ENCODE results near the gene MTHFD2.
"Not testable (repeated sequence)": the region's sequence is repeated elsewhere in the genome, so short reads cannot be mapped to it uniquely, and the experiment has no call there.

MTHFD2 gene

GRCh38 chr2:74174909-74175308, 23.5 kb upstream of the MTHFD2 start:
- Histone ChIP-seq H3K9me3 (replicated peaks in 1 of 11) (peaks cover 0 to 29% (median 24%) of the 10 kb centered on the region in 11 experiments; a peak in 18 of 22 replicates), H4K20me1 (peaks cover 82 to 86% (median 83%) of the 10 kb centered on the region in 11 experiments), H3K4me3 (peak overlapping the region in 3 of 10 experiments; percentile 33 to 91 (median 82); a peak in 4 of 20 replicates), H3K4me2 (peak overlapping the region in 5 of 11 experiments; percentile 8 to 98 (median 87); a peak in 9 of 22 replicates), H3K36me3 (peaks cover 54 to 70% (median 66%) of the 10 kb centered on the region in 11 experiments), H3K27me3 (no peaks in the 10 kb centered on the region), H3K27ac (no peak overlapping the region), H3K9ac (peak overlapping the region in 1 of 11 experiments; percentile 56; a peak in 2 of 22 replicates), H3K4me1 (peaks cover 13 to 68% (median 18%) of the 10 kb centered on the region in 10 experiments)
- TF ChIP-seq Cebpa-rat (IDR thresholded peaks at IDR 0.05): no peak

GRCh38 chr2:74177696-74178095, 20.7 kb upstream of the MTHFD2 start:
- no peak for TF ChIP-seq Cebpa-rat (IDR thresholded peaks at IDR 0.05)

GRCh38 chr2:74178211-74179062, 20.0 kb upstream of the MTHFD2 start, which contains the start of gene MOB1A:
TSS of gene MOB1A (minus strand) at chr2:74178879. CDS start at chr2:74178674, 205 bp downstream.
- Histone ChIP-seq H3K36me3 (peaks cover 22 to 37% (median 33%) of the 10 kb centered on the region in 11 experiments; a peak in 21 of 22 replicates), H3K9me3 (replicated peaks in 1 of 11) (peaks cover 0 to 29% (median 24%) of the 10 kb centered on the region in 11 experiments; a peak in 18 of 22 replicates), H3K4me3 (peak within 1 kb of the TSS; percentile 72 to 96 (median 84)), H3K9ac (peak within 1 kb of the TSS; percentile 96 to 100 (median 99)), H4K20me1 (peaks cover 47 to 52% (median 48%) of the 10 kb centered on the region in 11 experiments), H3K27ac (peak within 1 kb of the TSS; percentile 96 to 100 (median 98)), H3K27me3 (no peaks in the 10 kb centered on the region), H3K4me2 (peak within 1 kb of the TSS; percentile 77 to 98 (median 87)), H3K4me1 (peaks cover 30 to 78% (median 41%) of the 10 kb centered on the region in 10 experiments)
- TF ChIP-seq Cebpa-rat (IDR thresholded peaks at IDR 0.05): no peak

More at GRCh38 chr2:74177696-74178095, 20.7 kb upstream of the MTHFD2 start:
- peak overlapping the region; percentile 77 to 98 (median 87) for H3K4me2 ChIP-seq
- peaks cover 26 to 42% (median 38%) of the 10 kb centered on the region in 11 experiments; a peak in 21 of 22 replicates for H3K36me3 ChIP-seq
- H3K4me1 ChIP-seq: peaks cover 30 to 77% (median 39%) of the 10 kb centered on the region in 10 experiments
- H3K27me3 ChIP-seq: no peaks in the 10 kb centered on the region
- peak overlapping the region; percentile 96 to 100 (median 99) for H3K9ac ChIP-seq
- H3K9me3 ChIP-seq (replicated peaks in 1 of 11): peaks cover 0 to 29% (median 24%) of the 10 kb centered on the region in 11 experiments; a peak in 18 of 22 replicates
- peak overlapping the region; percentile 96 to 100 (median 98); a peak in 21 of 22 replicates for H3K27ac ChIP-seq
- H4K20me1 ChIP-seq: peaks cover 54 to 59% (median 55%) of the 10 kb centered on the region in 11 experiments
- H3K4me3 ChIP-seq: peak overlapping the region; percentile 72 to 96 (median 84)

- H3K27ac ChIP-seq: peak overlapping the region; percentile 88 to 100 (median 98); a peak in 21 of 22 replicates
Measured at GRCh38 chr2:74179063-74179865, 19.2 kb upstream of the MTHFD2 start.

GRCh38 chr2:74181739-74182138, 16.7 kb upstream of the MTHFD2 start:
- Histone ChIP-seq H3K9ac (peak overlapping the region; percentile 31 to 86 (median 68); a peak in 20 of 22 replicates), H3K4me3 (peak overlapping the region in 4 of 10 experiments; percentile 32 to 48 (median 40); a peak in 6 of 20 replicates), H3K4me2 (peak overlapping the region; percentile 23 to 94 (median 81))

More at GRCh38 chr2:74179063-74179865, 19.2 kb upstream of the MTHFD2 start:
- Histone ChIP-seq H3K27me3 (no peaks in the 10 kb centered on the region), H3K9me3 (replicated peaks in 1 of 11) (peaks cover 0 to 29% (median 24%) of the 10 kb centered on the region in 11 experiments; a peak in 18 of 22 replicates), H3K9ac (peak overlapping the region; percentile 96 to 100 (median 99)), H4K20me1 (peaks cover 38 to 43% (median 40%) of the 10 kb centered on the region in 11 experiments), H3K36me3 (peaks cover 22 to 32% (median 29%) of the 10 kb centered on the region in 11 experiments; a peak in 21 of 22 replicates), H3K4me2 (peak overlapping the region; percentile 59 to 94 (median 77)), H3K4me3 (peak overlapping the region; percentile 72 to 96 (median 84)), H3K4me1 (peaks cover 30 to 79% (median 43%) of the 10 kb centered on the region in 10 experiments)
- no peak for TF ChIP-seq Cebpa-rat (IDR thresholded peaks at IDR 0.05)

GRCh38 chr2:74183878-74184277, 14.5 kb upstream of the MTHFD2 start:
- Histone ChIP-seq H3K27me3 (no peaks in the 10 kb centered on the region), H3K9me3 (replicated peaks in 1 of 11) (no peaks in the 10 kb centered on the region; a peak in 2 of 22 replicates), H3K27ac (peak overlapping the region in 8 of 11 experiments; percentile 2 to 100 (median 64); a peak in 12 of 22 replicates), H3K4me3 (no peak overlapping the region), H3K4me2 (peak overlapping the region in 5 of 11 experiments; percentile 1 to 94 (median 87); a peak in 8 of 22 replicates), H4K20me1 (no peaks in the 10 kb centered on the region), H3K9ac (peak overlapping the region in 4 of 11 experiments; percentile 2 to 86 (median 18); a peak in 4 of 22 replicates), H3K36me3 (no peaks in the 10 kb centered on the region), H3K4me1 (peaks cover 38 to 93% (median 52%) of the 10 kb centered on the region in 10 experiments)
- TF ChIP-seq Cebpa-rat (IDR thresholded peaks at IDR 0.05): no peak

More at GRCh38 chr2:74181739-74182138, 16.7 kb upstream of the MTHFD2 start:
- peak overlapping the region; percentile 47 to 100 (median 88) for H3K27ac ChIP-seq
- TF ChIP-seq Cebpa-rat (IDR thresholded peaks at IDR 0.05): peak in 10 of 11 experiments; percentile 14 to 81 (median 74); a peak in 17 of 22 replicates
- H4K20me1 ChIP-seq: peaks cover 14 to 19% (median 15%) of the 10 kb centered on the region in 11 experiments
- H3K9me3 ChIP-seq (replicated peaks in 1 of 11): peaks cover 0 to 5% (median 4%) of the 10 kb centered on the region in 11 experiments; a peak in 16 of 22 replicates
- H3K4me1 ChIP-seq: peaks cover 45 to 77% (median 57%) of the 10 kb centered on the region in 10 experiments
- H3K36me3 ChIP-seq: peaks cover 4 to 7% (median 5%) of the 10 kb centered on the region in 11 experiments; a peak in 21 of 22 replicates
- H3K27me3 ChIP-seq: no peaks in the 10 kb centered on the region

GRCh38 chr2:74186038-74186437, 12.4 kb upstream of the MTHFD2 start:
- Histone ChIP-seq H3K9ac (peak overlapping the region in 10 of 11 experiments; percentile 9 to 84 (median 70); a peak in 19 of 22 replicates), H3K4me3 (no peak overlapping the region), H3K27ac (peak overlapping the region; percentile 63 to 100 (median 79)), H3K9me3 (replicated peaks in 1 of 11) (no peaks in the 10 kb centered on the region; a peak in 2 of 22 replicates), H3K36me3 (no peaks in the 10 kb centered on the region), H4K20me1 (no peaks in the 10 kb centered on the region), H3K27me3 (no peaks in the 10 kb centered on the region), H3K4me2 (peak overlapping the region; percentile 46 to 94 (median 60)), H3K4me1 (peaks cover 29 to 92% (median 42%) of the 10 kb centered on the region in 10 experiments)
- TF ChIP-seq Cebpa-rat (IDR thresholded peaks at IDR 0.05): 0 out of 22 replicates have a peak, but pooled peaks of 2 of the 11 experiments have one; percentile 28 to 43

GRCh38 chr2:74186706-74187105, 11.7 kb upstream of the MTHFD2 start:
- peaks cover 22 to 86% (median 35%) of the 10 kb centered on the region in 10 experiments for H3K4me1 ChIP-seq
- peak overlapping the region in 7 of 11 experiments; percentile 9 to 84 (median 72); a peak in 9 of 22 replicates for H3K9ac ChIP-seq
- peak overlapping the region; percentile 63 to 100 (median 79); a peak in 19 of 22 replicates for H3K27ac ChIP-seq
- not testable (repeated sequence) for H3K9me3 ChIP-seq (replicated peaks in 1 of 11); H4K20me1 ChIP-seq; H3K36me3 ChIP-seq; H3K27me3 ChIP-seq
- H3K4me3 ChIP-seq: peak overlapping the region in 2 of 10 experiments; percentile 30 to 37; a peak in 3 of 20 replicates
- H3K4me2 ChIP-seq: peak overlapping the region in 10 of 11 experiments; percentile 46 to 94 (median 64); a peak in 15 of 22 replicates

Data from BLaER1 treated with 17β-estradiol and CSF1 and Interleukin-3, amounts not matched to agents 10 nM and 100 nM (cell line).